Progenitor cell of endocrine pancreas (in vitro differentiated cells): ENCODE data around the gene CHD9NB. TPM values are rescaled to one million over a fixed set of nuclear protein-coding genes. Genes with fewer than 3 reads are reported as not detected.

Source experiments
- DNase-seq: peaks from one replicate; pipeline ENCODE4 v3.0.0; 2021; ENCODE audit warnings: low spot score; ENCODE audit not compliant: unreplicated experiment
- H3K27ac Mint-ChIP-seq: 2 replicates; pipeline ENCODE4 v1.8.0; 2021; ENCODE audit warnings: mild to moderate bottlenecking, moderate library complexity, mixed read lengths
- H3K27me3 Mint-ChIP-seq: 2 replicates; pipeline ENCODE4 v1.8.0; 2021; ENCODE audit warnings: mixed read lengths
- H3K36me3 Mint-ChIP-seq: 2 replicates; pipeline ENCODE4 v1.8.0; 2022; ENCODE audit warnings: mixed read lengths; ENCODE audit not compliant: insufficient read depth
- H3K4me1 Mint-ChIP-seq: 2 replicates; pipeline ENCODE4 v1.8.0; 2021; ENCODE audit warnings: low read depth, mixed read lengths
- H3K4me3 Mint-ChIP-seq: 2 replicates; pipeline ENCODE4 v1.8.0; 2021; ENCODE audit warnings: low read depth, mild to moderate bottlenecking, moderate library complexity, mixed read lengths
- H3K9me3 Mint-ChIP-seq: 2 replicates; pipeline ENCODE4 v1.8.0; 2021; ENCODE audit warnings: low read depth, mixed read lengths
- long read RNA-seq: library from polyadenylated mRNA; unstranded; transcript quantifications from one replicate; pipeline ENCODE4 v2.0.0, GENCODE V29; 2020
- total RNA-seq: library from RNA; stranded (reverse); gene quantifications from 2 replicates; pipeline ENCODE4 v1.2.1, GENCODE V29; 2021
- TF ChIP-seq, protein P1 (sequence below): fragments of 200-600 bp; sonication (generic); IDR thresholded peaks from one replicate; pipeline ENCODE4 v1.5.0; 2021; ENCODE audit warnings: antibody characterized with exemption, mild to moderate bottlenecking; ENCODE audit not compliant: unreplicated experiment

The CHD9NB gene
- total RNA-seq = 1.1 and 1.3 TPM in 2 replicates
- long read RNA-seq, partial matches to known transcripts = 0 of 2 reads
- long read RNA-seq, other reads (novel, unspliced or antisense) = 2 of 2 reads

DNA sequence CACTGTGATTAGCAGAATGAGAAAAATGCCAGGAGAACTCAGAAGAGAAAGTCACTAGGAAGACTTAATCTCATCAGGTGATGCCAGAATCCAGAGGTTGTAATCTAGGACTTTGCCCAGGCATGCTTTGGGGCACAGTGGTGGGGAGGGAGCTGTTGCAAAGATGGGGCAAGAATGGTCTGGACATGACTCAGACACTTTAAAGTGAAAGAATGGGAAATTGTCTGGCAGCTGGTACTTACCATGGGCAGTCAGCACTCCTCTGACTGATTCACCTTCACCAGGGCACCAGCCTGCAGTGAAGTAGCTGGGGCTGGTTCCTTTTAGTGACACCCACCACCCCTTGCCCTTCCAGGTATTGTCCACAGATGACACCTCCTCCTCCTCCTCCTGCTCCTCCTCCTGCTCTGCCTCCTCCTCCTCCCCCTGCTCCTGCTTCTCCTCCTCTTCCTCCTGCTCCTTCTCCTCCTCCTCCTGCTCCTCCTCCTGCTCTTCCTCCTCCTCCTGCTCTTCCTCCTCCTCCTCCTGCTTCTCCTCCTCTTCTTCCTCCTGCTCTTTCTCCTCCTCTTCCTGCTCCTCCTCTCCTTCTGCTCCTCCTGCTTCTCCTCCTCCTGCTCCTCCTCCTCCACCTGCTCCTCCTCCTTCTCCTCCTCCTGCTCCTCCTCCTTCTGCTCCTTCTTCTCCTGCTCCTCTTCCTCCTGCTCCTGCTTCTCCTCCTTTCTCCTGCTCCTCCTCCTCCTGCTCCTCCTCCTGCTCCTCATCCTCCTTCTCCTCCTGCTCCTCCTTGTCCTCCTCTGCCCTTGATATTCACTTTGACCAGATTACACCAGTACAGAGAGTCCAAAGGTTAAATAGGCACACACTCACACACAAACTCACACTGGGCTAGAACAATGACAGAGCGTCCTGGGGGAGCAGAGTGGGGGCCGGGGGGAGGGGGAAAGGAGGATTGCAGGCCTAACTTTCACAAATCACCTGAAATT lies at the start of gene CHD9NB:
Gene CHD9NB (minus strand): TSS at position 379 of the 983 bp plus-strand sequence. CDS start 8,739 bp downstream, outside the sequence.
- TF ChIP-seq, protein P1, sequence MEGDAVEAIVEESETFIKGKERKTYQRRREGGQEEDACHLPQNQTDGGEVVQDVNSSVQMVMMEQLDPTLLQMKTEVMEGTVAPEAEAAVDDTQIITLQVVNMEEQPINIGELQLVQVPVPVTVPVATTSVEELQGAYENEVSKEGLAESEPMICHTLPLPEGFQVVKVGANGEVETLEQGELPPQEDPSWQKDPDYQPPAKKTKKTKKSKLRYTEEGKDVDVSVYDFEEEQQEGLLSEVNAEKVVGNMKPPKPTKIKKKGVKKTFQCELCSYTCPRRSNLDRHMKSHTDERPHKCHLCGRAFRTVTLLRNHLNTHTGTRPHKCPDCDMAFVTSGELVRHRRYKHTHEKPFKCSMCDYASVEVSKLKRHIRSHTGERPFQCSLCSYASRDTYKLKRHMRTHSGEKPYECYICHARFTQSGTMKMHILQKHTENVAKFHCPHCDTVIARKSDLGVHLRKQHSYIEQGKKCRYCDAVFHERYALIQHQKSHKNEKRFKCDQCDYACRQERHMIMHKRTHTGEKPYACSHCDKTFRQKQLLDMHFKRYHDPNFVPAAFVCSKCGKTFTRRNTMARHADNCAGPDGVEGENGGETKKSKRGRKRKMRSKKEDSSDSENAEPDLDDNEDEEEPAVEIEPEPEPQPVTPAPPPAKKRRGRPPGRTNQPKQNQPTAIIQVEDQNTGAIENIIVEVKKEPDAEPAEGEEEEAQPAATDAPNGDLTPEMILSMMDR = no peak
- Mint-ChIP-seq H3K27ac (peak within 1 kb of the TSS; percentile 41), H3K4me1 (peaks cover 12% of the 10 kb centered on the region), H3K4me3 (peak within 1 kb of the TSS; percentile 33), H3K27me3 (no peaks in the 10 kb centered on the region), H3K36me3 (no peaks in the 10 kb centered on the region), H3K9me3 (no peaks in the 10 kb centered on the region)
- no peak for DNase-seq

DNA sequence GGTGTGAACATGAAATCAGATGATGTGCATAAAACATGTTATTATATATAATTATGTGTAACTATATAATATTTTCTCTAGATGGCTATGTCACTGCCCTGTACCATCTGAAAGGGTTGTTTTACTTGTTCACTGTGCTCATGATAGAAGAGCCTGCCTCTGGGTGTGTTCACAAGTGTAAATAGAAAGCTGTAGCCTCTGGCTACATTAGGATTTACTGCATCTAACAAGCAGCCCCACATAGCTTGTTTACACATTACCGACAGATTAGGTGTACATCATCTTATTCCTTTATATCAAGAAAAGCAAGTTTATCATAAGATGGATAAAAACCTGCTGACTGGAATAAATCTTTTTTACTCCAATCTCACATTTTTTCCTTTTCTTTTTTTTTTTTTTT lies 48.2 kb upstream of the CHD9NB start:
- no peaks in the 10 kb centered on the region for H3K9me3 Mint-ChIP-seq
- H3K4me3 Mint-ChIP-seq = no peak overlapping the region
- H3K36me3 Mint-ChIP-seq = no peaks in the 10 kb centered on the region
- TF ChIP-seq, protein P1 = no peak
- H3K27me3 Mint-ChIP-seq = no peaks in the 10 kb centered on the region
- no peak overlapping the region for H3K27ac Mint-ChIP-seq
- peaks cover 13% of the 10 kb centered on the region for H3K4me1 Mint-ChIP-seq
- DNase-seq = no peak

DNA sequence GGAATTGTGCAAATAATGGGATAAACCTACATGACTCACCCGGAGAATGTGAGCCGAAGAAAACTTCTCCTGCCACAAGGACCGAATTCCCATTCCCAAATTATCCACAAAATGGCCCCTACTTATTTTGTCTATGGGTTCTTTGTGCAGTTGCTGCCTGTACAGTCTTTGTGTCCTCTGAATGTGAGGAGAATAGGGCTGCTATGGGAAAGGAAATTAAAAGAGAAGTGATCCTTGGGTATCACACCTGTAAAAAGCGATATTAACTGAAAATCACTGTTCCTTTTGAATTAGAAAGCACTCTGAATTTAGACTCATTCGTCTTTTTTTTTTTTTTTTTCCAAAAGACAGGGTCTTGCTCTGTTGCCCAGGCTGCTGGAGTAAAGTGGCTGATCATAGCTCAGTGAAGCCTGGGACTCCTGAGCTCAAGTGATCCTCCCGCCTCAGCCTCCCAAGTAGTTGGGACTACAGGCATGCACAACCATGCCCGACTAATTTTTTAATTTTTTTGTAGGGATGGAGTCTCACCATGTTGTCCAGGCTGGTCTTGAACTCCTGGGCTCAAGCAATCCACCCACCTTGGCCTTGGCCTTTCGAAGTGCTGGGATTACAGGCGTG lies 47.5 kb upstream of the CHD9NB start:
- TF ChIP-seq, protein P1 = no peak
- DNase-seq = no peak
- Mint-ChIP-seq H3K4me3 (peak overlapping the region; percentile 67), H3K27me3 (no peaks in the 10 kb centered on the region), H3K4me1 (peaks cover 13% of the 10 kb centered on the region), H3K27ac (peak overlapping the region; percentile 97), H3K36me3 (no peaks in the 10 kb centered on the region), H3K9me3 (no peaks in the 10 kb centered on the region)

DNA sequence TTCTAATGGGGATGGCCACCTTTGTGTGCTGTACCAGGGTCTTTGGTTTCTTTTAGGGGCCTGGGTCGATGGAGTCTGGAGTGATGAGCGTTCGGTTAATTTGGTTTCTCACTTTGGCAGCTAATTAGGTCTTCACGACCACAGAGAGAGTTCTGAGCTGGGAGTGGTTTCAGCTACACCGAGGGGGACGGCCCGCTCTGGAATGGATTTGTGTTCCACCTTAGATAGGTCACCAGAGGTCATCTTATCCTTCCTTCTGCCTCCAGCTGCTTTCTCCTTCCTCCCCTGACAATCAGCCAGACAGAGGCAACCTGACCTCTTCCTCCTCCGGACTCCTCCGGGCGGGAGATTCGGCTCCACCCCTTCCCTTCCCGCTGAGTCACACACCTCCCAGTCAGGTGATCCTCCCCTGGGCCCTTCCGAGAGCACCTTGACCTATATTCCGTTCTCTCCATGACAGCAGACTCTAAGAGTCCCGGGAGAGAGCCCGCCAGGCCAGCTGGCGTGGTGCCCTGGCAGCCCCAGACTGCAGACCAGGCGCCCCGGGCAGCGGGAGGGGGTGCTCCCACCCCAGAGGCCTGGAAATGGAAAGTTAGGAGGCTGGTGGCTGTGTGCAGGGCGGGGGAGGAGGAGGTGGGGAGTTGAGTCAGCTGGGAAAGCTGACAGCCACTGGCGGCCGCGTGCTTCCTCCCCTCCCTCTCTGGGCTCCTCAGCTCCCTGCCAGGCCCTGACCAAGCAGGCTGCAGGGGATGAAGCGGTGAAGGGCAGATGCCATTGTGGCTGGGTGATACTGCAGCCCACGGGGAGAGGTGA lies 46.8 kb upstream of the CHD9NB start:
- peaks cover 13% of the 10 kb centered on the region for H3K4me1 Mint-ChIP-seq
- no peaks in the 10 kb centered on the region for H3K9me3 Mint-ChIP-seq
- TF ChIP-seq, protein P1 = no peak
- peak overlapping the region; percentile 67 for H3K4me3 Mint-ChIP-seq
- peak overlapping the region; percentile 97 for H3K27ac Mint-ChIP-seq
- H3K27me3 Mint-ChIP-seq = no peaks in the 10 kb centered on the region
- H3K36me3 Mint-ChIP-seq = no peaks in the 10 kb centered on the region
- DNase-seq = peak; percentile 50
